ENCODE measurements around the gene OTOR.

DNA sequence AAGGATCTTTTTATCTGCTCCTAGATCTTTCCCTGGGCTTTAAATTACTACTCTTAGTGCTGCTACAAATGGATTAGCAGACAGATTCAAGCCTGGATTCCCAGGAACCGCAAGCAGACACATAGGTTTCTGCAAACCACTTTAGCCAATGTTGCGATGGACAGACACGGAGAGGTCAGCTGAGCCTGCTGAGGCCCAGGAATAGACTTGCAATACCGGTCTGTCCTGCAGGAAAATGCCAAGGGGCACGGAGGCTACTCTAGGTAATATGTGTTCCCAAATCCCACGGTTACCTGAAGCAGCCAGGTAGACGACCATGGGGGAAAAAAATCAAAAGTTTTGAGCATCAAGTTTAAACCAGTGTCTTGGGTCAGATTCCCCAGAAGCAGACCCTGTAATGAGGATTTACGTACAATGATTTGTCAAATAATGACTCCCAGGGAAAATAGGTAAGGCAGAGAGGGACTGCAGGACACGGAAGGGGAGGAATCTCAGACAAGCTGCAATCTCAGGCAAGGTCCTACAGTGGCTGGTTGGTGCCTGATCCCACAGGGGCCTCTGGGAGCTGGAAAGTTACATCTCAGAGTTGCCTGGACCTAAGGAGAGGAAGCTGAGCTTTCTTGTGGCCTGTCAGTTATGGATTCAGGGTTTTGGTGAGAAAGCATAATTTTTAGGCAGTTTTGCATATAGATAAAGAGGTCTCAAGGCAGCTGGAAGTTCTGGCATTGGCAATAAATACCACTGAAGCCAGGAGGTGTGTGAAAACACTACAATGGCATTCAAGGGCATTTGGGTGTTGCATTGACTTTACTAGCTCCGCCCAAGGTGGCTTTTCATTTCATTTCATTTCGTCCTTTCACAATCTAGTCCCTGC is 12.5 kb downstream of the OTOR start:
- TF ChIP-seq CTCF (conservative IDR thresholded peaks at IDR 0.05 in 1 of 2, IDR thresholded peaks at IDR 0.05 in 1 of 2; ENCODE audit: low read depth in 1 of 2, low read length in 2 of 2) (no peak), EZH2 (IDR thresholded peaks at IDR 0.05; ENCODE audit: low read length, missing control alignments) (no peak)
